GM06990 (cell line): ENCODE results near the gene TANC1.

Experiments
- DNase-seq: peaks from one replicate; pipeline ENCODE4 v3.0.0-alpha.2; 2011; ENCODE audit not compliant: insufficient read length; ENCODE audit errors: extremely low read depth
- H3K27me3 ChIP-seq: replicated peaks from 2 replicates; pipeline ENCODE4 v1.6.0; 2011; ENCODE audit warnings: low read length; ENCODE audit not compliant: control insufficient read depth, insufficient read depth
- H3K36me3 ChIP-seq: 2 replicates; pipeline ENCODE4 v1.5.1; 2011; ENCODE audit warnings: low read length; ENCODE audit not compliant: control insufficient read depth, insufficient read depth
- H3K4me3 ChIP-seq: replicated peaks from 2 replicates; pipeline ENCODE4 v1.5.1; 2011; ENCODE audit warnings: low read depth, mild to moderate bottlenecking, control low read depth, low read length
- TF ChIP-seq, protein P1 (sequence below): IDR thresholded peaks from 2 replicates; pipeline ENCODE4 v1.5.1; 2011; ENCODE audit warnings: low read length, control low read depth, mild to moderate bottlenecking, inconsistent platforms; ENCODE audit not compliant: insufficient read depth, poor library complexity, severe bottlenecking

The TANC1 gene

DNA sequence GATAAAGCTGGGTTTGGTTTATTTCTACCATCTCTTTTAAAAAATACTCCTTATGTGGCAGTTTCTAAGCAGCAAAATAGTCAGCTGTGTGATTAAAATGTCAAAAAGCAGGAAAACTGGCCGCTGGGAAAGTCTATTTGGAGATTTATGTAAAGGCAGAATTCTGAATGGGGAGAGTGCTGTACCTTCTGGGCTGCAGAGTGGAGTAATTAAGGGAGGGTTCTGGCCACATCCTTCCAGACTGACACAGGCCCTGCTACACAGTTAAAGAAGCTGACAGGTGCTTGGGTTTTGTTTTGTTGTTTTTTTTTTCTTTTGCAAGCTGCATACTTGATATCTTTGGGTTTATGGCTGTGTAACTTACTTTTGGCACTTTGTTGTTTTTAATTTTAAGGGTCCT, 160.8 kb downstream of the TANC1 start:
- H3K27me3 ChIP-seq, result no peaks in the 10 kb centered on the region
- DNase-seq, result no peak
- no peaks in the 10 kb centered on the region for H3K36me3 ChIP-seq
- H3K4me3 ChIP-seq, result no peak overlapping the region
- TF ChIP-seq, protein P1, sequence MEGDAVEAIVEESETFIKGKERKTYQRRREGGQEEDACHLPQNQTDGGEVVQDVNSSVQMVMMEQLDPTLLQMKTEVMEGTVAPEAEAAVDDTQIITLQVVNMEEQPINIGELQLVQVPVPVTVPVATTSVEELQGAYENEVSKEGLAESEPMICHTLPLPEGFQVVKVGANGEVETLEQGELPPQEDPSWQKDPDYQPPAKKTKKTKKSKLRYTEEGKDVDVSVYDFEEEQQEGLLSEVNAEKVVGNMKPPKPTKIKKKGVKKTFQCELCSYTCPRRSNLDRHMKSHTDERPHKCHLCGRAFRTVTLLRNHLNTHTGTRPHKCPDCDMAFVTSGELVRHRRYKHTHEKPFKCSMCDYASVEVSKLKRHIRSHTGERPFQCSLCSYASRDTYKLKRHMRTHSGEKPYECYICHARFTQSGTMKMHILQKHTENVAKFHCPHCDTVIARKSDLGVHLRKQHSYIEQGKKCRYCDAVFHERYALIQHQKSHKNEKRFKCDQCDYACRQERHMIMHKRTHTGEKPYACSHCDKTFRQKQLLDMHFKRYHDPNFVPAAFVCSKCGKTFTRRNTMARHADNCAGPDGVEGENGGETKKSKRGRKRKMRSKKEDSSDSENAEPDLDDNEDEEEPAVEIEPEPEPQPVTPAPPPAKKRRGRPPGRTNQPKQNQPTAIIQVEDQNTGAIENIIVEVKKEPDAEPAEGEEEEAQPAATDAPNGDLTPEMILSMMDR, result no peak

DNA sequence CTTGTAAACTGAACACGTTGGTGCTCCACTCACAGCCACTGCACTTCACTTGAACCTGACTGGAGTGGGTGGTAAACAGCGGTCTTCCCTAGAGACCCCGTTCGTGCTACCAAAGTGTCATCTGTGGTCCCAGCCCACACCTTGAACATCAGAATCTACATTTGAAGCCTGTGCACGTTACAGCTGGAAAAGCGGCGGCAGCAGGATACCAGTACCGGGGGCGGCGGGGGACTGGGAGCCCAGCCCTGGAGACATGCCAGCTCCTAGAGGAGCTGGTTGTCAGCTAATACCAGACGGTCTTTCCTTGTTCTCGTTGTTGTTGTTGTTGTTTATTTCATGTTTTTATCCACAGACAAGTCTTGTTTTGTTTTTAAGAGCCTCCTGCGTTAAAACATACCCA, 161.4 kb downstream of the TANC1 start:
- H3K36me3 ChIP-seq, result no peaks in the 10 kb centered on the region
- DNase-seq, result no peak
- TF ChIP-seq, protein P1, result no peak
- no peaks in the 10 kb centered on the region for H3K27me3 ChIP-seq
- no peak overlapping the region for H3K4me3 ChIP-seq

DNA sequence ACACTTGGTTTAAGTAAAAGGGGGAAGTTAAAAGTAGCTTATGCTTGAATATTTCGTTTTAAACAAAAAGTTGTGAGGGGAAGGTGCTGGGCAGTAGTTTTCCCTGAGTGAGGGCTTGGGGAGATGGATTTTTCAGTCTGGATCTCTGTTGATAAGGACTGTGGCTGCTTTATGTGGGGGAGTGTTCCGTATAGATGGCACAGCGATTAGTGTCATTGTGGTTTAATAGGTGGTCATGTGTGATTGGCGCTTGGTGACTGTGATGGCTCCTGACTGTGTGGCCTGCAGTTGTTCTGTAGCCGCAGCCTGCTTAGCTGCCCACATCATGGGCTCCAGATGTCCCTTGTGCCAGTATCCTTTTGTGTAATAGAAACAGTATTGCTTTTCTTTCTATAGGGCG, 161.9 kb downstream of the TANC1 start:
- TF ChIP-seq, protein P1, result no peak
- DNase-seq, result no peak
- Histone ChIP-seq H3K4me3 (no peak overlapping the region), H3K27me3 (no peaks in the 10 kb centered on the region), H3K36me3 (no peaks in the 10 kb centered on the region)

DNA sequence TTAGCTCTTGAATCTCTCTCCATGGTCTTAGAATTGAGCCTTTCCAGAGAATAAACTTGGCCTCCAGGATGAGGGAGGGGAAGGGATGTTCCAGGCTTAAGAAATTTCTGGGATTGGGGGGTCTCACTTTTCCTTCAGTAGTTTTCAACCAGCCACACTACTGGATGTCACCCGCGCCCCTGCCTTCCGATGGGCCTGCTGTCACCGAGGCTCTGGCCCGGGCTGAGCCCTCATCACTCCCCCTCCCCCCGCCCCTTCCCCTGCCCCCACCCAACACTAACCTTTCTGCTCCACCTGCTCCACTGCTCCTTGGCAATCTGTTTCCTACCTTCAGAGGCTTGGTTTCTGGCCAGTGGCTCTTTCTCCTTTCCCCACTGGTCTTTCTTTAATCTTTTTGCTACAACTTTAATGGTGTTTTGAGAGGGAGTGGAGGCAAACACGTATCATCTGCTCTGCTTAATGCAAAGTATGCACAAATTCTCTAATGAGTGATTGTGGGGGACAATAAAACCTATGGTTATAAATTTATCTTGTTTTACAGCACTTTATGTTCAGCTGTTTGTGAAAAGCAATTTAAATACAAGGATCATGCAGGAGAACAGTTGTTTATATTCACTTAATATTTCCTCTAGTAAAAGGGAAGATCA, 162.9 kb downstream of the TANC1 start:
- DNase-seq, result no peak
- Histone ChIP-seq H3K4me3 (no peak overlapping the region), H3K36me3 (peaks cover 2% of the 10 kb centered on the region; the same call in 1 of the 2 replicates), H3K27me3 (no peaks in the 10 kb centered on the region)
- TF ChIP-seq, protein P1, result no peak

DNA sequence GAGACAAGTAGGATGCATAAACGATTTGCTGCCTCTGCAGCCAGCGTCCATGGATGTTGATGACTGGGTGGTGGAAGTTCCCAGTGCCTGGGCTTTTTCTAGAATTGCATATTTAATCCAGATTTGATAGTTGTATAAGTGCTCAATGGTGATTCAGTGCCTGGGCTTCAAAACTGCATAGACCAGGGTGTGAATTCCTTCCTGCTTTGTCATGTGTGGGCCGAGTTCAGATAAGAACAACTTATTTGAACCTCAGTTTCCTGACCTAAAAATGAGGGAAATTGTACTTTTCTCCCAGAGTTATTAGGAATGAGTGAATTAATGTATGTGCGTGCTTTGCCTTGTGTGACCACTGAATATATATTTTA, 163.5 kb downstream of the TANC1 start:
- TF ChIP-seq, protein P1, result no peak
- Histone ChIP-seq H3K36me3 (peaks cover 2% of the 10 kb centered on the region; the same call in 1 of the 2 replicates), H3K4me3 (no peak overlapping the region), H3K27me3 (no peaks in the 10 kb centered on the region)
- no peak for DNase-seq

DNA sequence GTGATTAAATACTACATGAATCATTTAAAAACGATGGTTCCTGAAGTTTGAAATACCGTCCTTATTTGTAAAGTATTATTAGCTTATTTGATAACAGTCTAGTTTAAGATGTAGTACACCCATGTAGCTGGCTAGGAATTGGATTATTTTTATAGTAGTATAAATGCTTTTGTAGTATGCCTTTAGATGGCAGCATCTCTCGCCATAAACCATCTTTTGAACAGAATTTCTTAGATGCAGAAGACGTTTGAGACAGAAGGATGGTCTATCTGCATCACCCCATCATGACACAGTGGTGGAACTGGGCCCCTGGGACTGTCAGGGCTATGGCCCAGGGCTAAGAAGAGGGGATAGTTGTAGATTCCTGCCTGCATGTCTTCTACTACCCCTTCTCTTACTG, 165.4 kb downstream of the TANC1 start:
- no peaks in the 10 kb centered on the region for H3K27me3 ChIP-seq
- H3K36me3 ChIP-seq, result peaks cover 2% of the 10 kb centered on the region
- TF ChIP-seq, protein P1, result no peak
- DNase-seq, result no peak
- H3K4me3 ChIP-seq, result no peak overlapping the region
